Dedifferentiated amniotic fluid mesenchymal stem cell (primary cell): Measurements from ENCODE around the gene ACOT8.
"Not testable (repeated sequence)": the region's sequence is repeated elsewhere in the genome, so short reads cannot be mapped to it uniquely, and the experiment has no call there.

Experiments
- DNase-seq: peaks from one replicate; pipeline ENCODE4 v3.0.0-alpha.2; 2016; ENCODE audit errors: extremely low spot score

ACOT8 gene

DNA sequence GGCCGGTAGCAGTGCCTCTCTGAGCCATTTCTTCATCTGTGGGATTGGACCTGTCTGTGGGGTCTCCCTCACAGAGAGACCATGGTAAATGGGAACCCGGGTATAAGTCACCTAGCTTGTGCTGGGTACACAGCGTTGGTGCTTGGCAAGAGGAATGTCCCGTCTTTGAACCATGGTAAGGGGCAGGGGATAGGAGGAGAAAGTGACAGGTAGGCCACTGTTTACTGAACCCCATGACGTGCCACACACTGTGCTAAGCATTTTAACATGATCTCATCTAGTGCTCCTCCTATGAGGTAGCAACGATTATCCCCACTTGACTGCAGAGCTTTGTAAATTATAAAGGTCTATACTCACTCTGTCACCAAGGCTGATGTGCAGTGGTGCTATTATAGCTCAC lies 29.5 kb downstream of the ACOT8 start:
- DNase-seq = no peak

DNA sequence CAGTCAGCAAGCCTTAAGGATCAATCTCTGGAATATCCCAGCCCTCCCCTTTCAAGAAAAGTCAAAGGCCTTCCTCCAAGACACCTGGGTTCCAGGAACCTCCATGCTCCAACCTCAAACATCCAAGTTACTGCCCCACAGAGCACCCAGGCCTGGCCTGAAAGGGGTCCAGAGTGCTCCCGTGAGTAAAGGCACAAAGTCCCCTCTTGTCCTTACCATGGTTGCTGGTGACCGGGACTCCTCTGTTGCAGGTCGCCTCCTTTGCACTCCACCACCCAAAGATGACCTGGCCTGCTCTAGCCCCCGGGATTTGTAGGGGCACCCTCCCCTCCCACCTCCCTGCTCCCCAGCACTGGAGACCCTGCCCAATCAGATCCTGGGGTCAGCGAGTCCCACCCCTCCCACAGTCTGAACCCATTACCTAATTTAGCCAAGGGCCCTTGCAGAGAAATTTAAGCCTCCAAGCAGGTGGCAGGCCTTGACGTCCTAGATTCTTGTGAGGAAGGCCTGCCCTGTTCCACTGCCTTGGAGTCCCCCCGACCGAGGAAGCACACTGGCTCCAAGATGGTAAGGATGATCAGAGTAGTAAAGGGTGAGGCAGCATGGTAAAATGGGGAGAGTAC lies 30.1 kb downstream of the ACOT8 start, which contains the start of gene TNNC2:
TSS of gene TNNC2 (minus strand) at position 283 of the 623 bp plus-strand sequence. CDS start at position 219, 64 bp downstream.
- no peak for DNase-seq

DNA sequence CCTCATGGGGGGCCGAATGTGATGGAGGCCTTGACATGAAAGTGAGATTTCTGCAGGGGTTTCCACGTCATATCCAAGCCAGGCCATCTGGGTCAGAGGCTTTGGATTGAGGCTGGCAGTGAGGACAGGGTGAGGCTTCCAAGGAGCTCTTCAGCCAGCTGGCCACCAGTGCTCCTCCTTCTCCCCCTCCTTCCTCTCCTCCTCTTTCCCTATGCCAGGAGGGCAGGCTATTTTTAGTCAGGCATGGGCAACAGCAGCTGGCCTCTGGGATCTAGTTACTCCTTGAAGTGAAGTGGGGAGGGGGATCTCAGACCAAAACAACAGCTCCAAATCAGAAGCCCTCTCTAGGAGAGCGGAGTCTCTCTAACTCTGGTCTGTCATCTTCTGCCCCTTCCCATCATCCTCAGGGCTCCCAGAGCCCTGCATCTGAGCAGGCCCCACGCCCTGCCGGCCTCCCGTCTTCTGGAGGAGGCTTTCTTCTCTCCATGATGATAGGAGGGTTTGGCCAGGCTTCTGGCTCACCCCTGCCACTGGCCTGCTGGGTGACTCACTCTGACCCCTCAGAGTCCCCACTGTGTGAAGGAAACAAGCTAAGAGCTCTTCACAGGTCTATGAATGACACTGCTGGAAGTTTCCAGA lies 30.7 kb downstream of the ACOT8 start:
- no peak for DNase-seq

DNA sequence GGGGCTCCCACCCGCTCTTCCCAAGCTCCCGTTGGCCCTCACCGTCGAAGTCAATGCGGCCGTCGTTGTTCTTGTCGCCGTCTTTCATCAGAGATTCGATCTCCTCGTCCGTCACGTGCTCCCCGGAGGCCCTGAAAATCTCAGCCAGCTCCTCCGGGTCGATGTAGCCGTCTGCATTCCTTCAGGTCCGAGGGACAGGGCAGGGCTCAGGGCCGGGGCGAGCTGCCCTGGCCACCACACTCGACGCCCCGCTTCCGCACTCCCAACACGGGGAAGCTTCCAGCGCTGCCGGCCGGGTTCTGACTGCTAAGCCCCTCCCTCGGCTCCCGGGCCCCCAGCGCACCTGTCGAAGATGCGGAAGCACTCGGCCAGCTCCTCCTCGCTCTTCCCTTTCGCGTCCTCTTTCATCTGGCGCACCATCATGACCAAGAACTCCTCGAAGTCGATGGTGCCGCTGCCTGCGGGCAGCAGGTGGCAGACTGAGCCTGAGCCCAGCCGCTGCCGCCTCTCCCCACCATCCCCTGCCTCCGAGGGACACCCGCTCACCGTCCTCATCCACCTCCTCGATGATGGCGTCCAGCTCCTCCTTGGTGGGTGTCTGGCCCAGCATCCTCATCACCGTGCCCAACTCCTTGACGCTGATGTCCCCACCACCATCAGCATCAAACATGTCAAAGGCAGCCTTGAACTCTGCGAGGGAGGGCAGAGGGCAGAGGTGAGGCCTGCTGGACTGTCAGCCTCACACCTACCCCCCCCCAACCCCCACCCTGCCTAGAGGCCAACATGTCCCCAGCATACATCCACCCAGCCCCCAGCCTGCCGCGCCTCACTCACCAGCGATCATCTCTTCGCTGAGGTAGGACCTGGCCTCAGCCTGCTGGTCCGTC lies 33.0 kb downstream of the ACOT8 start:
- DNase-seq = no peak

DNA sequence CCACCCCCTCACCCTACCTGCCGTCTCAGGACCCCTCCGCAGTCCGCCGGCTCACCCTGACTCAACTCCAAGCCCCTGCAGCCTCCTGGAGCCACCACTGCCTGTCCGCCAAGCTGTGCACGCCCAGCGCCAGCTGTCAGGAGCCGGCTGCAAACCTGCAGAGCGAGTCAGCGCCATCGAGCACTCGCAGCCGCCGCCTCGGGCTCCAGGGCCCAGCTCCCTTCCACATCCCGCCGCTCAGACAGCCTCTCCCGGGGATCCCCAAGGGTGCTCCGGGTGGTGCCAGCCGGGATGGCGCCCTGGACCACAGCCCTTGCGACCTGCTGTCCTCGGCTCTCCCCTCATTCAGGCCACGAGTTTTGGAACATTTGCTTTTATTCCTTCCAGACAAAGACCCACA lies 34.3 kb downstream of the ACOT8 start:
- no peak for DNase-seq

DNA sequence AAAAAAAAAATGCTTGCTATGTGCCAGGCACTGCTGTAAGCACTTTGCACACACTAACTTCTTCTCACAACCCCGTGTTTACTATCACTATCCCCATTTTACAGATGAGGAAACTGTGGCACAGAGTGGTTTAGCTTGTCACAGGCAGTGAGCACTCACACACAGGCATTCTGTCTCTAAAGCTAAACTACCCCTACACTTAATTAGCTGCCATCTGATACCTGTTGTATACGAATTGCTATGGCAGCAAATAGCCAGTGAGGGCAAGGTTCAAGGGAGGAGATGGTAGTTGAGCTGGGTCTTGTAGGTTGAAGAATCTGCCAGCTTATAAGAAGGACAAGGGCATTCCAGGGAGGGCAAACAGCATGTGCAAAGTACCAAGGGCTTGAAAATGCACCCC lies 35.2 kb downstream of the ACOT8 start:
- DNase-seq = no peak

DNA sequence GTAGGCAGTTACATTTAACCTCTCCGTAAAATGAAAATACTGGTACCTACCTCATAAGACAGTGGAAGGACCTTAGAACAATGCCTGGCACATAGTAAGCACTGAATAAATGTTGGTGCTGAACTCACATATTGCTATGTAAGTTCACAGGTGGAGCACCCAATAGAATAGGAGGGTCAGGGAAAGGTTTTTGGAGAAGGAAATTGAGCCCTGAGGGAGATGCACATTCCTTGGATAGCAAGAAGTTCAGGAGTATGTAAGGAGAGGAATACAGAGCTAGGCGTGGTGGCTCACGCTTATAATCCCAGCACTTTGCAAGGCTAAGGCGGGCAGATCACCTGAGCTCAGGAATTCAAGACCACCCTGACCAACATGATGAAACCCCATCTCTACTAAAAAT lies 37.7 kb downstream of the ACOT8 start:
- DNase-seq = no peak

DNA sequence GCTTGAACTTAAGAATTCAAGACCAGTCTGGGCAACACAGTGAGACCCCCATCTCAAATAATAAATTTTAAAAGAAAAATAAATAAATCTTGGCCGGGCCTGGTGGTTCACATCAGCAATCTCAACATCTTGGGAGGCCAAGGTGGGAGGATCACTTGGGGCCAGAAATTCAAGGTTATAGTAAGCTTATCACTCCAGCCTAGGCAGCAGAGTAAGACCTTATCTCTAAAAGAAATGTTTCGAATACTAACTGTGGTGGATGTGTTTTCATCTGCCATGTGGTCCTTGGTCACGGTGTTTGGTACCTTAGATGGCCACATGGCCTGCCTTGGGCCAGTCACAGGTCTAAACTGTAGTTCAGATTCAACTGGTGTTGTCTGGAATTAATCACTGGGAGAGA lies 39.0 kb downstream of the ACOT8 start:
- DNase-seq = no peak

DNA sequence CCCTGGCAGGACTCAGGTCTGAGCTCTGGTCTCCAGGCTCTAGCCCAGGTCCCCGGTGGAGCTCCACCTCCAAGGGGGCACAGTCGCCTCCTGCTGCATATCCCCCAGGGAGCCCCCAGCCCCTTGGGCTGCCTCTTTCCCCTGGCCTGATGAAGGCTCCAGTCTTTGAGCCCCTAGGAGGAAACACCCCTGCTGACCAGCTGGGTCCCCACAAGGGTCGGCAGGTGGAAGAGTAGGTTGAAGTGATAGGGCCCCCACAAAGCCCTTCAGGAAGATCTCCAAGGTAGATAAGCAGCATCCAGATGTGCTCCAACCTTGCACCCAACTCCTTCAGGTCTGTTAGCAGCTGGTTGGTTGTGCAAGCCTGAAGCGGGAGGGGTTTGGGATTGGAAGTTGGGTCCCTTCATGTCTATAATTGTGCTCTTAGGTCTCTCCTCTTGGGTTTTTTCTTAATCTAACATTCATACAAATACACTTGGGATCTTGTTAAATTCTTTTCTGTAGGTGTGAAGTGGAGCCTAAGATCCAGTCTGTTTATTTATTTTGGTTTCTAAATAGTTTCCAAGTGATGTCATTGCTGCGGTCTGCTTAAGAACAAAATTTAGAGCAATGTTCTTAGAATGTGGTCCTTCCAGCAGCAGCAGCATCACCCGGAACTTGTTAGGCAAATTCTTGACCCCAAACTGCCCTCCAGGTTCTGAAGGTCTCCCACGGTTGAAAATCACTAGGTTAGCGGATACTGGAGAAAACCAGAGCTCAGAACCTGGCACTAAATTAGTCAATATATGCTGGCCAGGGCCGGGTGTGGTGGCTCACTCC lies 39.6 kb downstream of the ACOT8 start:
- peak; percentile 60 for DNase-seq

DNA sequence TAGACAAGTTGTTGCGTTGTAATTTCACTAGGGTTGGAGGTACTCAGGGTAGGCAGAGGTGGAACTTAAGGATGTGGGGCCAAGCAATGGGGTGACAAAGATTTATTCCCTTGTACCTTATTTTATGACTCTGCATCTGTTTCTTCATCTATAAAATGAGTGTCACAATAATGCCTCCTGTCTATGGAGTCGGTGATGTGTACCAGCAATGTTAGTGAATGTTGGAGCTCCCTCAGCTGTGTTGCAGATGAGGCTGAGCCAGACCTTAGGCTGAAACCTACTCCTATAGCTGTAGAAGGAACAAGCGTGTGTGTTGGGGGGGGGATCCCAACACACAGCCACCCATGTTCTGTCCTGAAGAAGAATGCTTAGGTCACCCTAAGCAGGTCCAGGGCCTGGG lies 40.2 kb downstream of the ACOT8 start:
- no peak for DNase-seq

DNA sequence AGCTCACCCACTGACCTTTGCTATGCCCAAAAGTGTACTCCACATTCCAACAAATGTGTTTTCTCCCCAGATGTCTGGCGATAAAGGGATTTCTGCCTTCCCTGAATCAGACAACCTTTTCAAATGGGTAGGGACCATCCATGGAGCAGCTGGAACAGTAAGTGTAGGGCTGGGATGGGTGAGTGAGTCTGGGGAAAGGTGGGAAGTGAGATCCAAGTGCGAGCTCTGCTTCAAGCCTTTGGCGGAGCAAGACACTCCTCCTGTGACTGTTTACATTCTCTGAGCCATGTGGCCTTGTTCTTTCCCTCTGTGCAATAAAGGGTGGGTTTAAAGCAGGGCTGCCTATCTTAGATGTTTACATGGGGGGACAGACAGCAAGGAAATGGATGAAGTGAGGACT lies 42.9 kb downstream of the ACOT8 start:
- DNase-seq = no peak

DNA sequence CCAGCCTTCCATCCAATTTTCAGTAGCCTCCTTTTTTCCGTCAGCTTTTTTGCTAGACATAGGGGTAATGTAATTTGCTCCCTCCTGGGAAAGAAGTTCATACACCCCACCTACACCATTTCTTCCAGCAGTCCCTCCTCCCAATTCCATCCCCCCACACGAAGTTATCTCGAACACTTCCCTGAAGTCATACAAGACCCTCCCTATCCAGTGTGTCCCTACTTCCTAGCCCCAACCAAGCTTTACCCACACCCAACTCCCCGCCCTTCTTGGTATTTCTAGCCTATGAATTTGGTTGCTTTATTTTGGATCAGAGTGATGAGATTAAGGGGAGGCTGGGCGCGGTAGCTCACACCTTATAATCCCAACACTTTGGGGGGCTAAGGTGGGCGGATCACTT lies 43.7 kb downstream of the ACOT8 start:
- DNase-seq = no peak

DNA sequence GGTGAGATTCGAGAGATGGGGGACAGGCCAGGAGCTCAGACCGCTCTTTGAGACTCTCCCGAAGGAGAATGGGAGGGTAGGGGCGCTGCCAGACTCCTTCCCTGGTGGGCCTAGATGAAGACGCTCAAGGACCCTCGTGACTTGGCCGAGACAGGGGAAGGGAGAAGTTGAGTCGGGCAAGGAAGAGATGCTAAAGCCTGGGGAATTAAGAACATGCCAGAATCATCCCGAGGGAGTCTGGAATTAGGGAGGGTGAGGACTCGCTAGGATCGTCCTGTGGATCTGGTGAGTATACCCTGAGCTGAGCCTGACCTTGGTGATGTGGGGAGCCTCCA lies 44.2 kb downstream of the ACOT8 start:
- no peak for DNase-seq

DNA sequence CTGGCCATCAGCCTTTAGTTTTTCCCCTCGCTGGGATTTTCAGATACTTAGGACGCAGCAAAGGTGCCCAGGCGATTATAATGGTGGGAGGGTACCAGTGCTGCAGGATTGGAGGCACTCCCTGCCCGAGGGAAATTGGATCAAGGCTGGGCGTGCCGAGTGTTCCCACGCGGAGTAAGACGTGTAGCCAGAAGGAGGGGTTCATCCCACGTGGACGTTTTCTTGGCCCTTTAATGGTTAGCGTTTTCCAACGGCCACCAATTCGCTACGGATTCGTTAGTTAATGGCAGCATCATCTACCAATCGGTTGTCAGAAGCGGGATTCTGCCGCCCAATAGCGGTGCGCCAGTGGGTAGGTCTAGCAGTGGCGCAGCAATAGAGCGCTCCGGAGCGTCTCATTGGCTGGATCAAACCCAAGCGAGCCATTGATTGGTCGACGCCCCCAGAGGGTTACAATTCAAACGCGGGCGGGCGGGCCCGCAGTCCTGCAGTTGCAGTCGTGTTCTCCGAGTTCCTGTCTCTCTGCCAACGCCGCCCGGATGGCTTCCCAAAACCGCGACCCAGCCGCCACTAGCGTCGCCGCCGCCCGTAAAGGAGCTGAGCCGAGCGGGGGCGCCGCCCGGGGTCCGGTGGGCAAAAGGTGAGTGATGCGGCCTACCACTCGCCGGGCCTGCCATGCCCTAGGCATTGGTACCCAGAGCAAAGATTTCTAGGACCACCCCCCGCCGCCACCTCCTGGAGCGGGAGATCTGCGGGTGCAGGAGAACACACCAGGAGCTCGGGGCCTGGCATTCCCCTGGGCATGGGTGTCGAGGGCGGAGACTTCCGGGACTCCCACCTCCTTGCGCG lies 44.8 kb downstream of the ACOT8 start, which contains the start of gene UBE2C:
TSS of gene UBE2C (plus strand) at position 488 of the 849 bp plus-strand sequence. CDS start at position 540, 52 bp downstream.
- DNase-seq = peak; percentile 99

DNA sequence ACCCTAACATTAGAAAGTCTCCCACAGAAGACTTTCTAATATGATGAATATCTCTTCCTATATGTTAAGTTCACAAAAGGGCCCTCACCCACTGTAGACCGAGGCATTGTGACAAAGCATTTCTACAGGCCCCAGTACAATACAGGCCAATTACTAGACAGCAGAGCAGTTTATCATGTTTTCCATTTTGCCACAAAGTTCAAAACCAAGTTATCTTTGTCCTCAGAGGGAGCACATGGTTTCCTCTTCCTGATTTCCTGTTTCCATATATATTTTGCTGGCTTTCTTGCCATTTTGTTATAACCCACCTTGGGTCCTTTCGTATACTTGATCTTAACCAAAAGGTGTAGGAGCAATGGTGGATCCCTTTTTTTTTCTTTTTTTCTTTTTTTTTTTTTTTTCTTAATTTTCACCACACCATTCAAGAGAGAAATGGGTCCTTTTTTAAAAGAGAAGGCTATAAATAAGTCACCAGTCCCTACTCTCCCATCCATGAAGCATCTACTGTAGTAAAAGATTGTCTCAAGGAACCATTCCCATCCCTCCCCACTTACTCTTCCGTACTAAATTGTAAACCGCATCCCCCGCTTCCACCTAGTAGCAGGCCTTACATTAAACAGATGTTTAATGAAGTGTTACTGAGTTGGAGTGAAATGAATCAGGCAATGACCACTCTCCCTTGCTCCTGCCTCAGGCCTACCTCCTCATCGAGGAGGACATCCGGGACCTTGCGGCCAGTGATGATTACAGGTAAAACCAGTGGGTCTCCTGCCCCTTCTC lies 46.8 kb downstream of the ACOT8 start:
- DNase-seq = no peak

DNA sequence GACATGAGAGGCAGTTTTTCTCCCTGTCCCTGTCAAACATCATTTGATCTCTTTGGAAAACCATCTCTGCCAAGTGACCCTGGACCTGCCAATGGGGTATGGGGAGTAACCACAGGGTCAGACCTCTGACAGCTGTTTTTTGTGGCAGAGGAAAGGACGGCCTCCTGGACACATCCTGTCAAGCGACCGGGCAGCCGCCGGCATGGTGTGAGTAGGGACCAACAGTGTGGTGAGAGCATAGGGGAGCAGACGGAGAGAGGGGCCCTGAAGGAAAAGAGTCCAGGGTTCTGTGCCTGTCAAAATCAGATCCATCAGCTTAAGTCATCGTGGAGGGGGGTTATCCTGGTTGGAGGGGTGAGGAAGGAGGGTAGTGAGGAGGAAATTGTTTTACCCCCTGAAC lies 55.3 kb downstream of the ACOT8 start:
- no peak for DNase-seq

DNA sequence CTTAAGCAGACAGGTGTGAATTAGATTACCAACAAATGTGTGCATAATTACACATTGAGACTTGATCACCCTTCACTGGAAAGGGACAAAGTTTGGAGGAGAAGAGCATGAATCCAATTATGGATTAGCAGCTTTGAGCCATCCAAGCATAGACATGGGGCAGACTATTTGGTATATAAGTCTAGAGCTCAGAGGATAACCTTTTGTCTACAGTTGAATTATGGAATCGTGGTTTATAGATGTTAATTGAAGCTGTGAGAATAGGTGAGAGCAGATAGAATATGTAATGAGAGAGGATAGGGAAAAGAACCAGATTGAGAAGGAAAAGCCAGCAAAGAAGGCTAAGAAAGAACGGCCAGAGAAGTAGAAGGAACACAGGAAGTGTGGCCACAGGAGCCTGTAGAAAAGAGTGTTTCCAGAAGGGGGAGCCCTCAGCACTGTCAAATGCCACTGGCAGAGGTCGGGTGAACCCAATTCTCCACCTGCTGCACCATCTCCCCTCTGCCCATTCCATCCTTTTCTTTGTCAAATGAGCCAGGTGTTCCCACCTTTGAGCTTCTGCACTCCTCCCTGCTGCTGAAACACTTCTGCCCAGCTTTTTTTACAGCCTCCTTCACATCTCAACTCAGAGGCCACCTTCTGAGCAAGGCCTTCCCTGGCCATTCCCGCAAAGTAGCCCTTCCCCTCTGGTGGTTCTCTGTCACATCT lies 58.1 kb downstream of the ACOT8 start:
- peak; percentile 55 for DNase-seq

DNA sequence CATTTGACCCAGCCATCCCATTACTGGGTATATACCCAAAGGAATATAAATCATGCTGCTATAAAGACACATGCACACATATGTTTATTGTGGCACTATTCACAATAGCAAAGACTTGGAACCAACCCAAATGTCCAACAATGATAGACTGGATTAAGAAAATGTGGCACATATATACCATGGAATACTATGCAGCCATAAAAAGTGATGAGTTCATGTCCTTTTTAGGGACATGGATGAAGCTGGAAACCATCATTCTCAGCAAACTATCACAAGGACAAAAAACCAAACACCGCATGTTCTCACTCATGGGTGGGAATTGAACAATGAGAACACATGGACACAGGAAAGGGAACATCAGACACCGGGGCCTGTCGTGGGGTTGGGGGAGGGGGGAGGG lies 59.2 kb downstream of the ACOT8 start:
- DNase-seq = not testable (repeated sequence)

DNA sequence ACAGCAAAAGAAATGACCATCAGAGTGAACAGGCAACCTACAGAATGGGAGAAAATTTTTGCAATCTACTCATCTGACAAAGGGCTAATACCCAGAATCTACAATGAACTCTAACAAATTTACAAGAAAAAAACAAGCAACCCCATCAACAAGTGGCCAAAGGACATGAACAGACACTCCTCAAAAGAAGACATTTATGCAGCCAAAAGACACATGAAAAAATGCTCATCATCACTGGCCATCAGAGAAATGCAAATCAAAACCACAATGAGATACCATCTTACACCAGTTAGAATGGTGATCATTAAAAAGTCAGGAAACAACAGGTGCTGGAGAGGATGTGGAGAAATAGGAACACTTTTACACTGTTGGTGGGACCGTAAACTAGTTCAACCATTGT lies 59.7 kb downstream of the ACOT8 start:
- not testable (repeated sequence) for DNase-seq
